GM21381 (cell line): ENCODE results near the gene GOLGA6L10.
"Not testable (repeated sequence)": the region's sequence is repeated elsewhere in the genome, so short reads cannot be mapped to it uniquely, and the experiment has no call there.

Experiments
- ATAC-seq: cut with Tn5 transposase; IDR thresholded peaks from one replicate; pipeline ENCODE4 v1.9.1; 2021; ENCODE audit warnings: mild to moderate bottlenecking, moderate library complexity; ENCODE audit not compliant: unreplicated experiment

GOLGA6L10 gene, protein sequence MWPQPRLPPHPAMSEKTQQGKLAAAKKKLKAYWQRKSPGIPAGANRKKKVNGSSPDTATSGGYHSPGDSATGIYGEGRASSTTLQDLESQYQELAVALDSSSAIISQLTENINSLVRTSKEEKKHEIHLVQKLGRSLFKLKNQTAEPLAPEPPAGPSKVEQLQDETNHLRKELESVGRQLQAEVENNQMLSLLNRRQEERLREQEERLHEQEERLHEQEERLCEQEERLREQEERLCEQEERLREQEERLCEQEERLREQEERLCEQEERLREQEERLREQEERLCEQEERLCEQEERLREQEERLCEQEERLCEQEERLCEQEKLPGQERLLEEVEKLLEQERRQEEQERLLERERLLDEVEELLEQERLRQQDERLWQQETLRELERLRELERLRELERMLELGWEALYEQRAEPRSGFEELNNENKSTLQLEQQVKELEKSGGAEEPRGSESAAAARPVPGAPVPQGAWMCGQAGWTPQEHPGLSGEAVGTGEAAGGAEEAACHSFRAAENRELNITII

GRCh38 chr15:82349375-82349774 lies at the start of gene GOLGA6L10:
TSS of gene GOLGA6L10 (minus strand) at chr15:82349475. CDS start at chr15:82349375, 100 bp downstream.
- not testable (repeated sequence) for ATAC-seq

- no peak for ATAC-seq
Measured at GRCh38 chr15:82398785-82399184, 49.5 kb upstream of the GOLGA6L10 start.

DNA sequence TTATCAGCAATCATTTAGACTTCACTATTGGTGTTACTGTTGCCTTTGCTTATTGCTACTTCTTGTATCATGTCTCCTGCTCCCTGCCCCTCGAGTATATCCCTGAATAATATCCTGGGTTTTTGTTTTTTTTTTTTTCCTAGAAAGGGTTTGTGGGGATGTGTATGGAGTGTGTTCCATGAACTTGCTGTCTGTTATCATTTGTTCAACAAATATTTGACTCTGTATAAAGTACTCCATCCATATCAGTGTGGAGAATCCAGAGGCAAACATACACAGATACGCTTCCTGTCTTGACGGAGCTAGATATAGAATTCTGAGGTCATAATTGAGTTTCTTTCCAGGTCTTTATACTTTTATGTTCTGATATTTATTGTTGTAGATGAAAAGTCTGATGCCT lies 48.5 kb upstream of the GOLGA6L10 start:
- ATAC-seq, result no peak

- ATAC-seq, result not testable (repeated sequence)
Measured at GRCh38 chr15:82395788-82396187, 46.5 kb upstream of the GOLGA6L10 start.

- ATAC-seq, result no peak
Measured at GRCh38 chr15:82393671-82394070, 44.4 kb upstream of the GOLGA6L10 start.

DNA sequence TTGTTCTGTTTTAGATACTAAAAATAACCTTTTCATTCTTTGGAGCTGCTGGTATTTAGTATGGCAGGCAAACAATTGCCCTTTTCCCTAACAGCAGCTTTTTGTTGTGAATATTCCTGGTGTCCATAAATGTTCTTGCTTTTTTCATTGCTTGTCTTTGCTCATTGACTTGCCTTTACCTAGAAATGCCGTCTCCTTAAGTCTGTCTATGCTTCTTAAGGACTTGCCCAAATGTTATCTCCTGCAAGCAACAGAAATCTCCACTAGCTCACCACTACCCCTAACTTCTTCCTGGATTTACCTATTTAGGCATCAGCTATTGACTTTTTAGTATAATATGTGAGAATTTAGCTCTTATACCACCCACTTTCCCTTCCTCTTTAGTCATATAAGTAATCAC lies 42.8 kb upstream of the GOLGA6L10 start:
- not testable (repeated sequence) for ATAC-seq

DNA sequence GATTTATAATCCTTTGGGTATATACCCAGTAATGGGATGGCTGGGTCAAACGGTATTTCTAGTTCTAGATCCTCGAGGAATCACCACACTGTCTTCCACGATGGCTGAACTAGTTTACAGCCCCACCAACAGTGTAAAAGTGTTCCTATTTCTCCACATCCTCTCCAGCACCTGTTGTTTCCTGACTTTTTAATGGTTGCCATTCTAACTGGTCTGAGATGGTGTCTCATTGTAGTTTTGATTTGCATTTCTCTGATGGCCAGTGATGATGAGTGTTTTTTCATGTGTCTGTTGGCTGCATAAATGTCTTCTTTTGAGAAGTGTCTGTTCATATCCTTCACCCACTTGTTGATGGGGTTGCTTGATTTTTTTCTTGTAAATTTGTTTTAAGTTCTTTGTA lies 40.9 kb upstream of the GOLGA6L10 start:
- not testable (repeated sequence) for ATAC-seq

DNA sequence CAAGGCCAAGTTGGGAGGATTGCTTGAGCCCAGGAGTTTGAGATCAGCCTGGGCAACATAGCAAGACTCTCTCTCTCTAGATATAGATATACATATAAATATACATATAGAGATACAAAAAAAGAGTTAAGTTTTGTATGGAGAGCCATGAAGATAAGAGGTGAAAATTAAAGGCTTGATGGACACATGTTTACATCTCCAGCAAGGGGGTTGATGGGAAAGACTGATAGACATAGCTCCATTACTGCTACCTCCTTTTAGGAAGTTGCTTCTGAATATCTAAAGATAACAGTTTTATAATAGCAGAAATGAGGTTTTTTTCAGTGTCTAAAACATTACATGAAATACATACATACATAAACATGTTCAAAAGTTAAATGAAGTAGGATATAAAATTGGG lies 37.9 kb upstream of the GOLGA6L10 start:
- not testable (repeated sequence) for ATAC-seq

DNA sequence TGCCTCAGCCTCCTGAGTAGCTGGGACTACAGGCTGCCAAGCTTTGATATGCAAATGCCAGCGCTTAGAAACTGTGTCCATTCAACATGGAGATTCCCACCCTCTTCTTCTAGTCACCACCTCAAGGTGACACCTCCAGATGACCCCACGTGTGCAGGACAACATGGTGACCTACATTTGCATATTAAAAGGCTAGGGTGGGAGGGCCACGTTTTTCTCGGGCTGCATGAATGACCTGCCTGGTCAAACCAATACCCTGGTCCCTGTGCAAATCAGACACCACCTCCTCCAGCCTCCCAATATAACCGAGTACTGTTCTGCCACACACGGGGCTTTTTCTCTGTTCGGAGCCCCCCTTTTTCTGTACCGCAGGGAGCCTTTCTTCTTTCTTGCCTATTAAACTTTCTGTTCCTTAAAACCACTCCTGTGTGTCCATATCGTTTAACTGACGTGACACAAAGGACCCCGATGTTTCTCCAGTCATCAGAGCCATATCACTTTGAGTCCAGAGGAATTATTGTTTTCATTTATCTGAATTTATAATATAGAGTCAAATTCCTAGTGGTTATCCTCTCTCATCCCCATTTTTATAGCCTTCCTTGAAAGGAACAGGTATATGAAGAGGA lies 32.2 kb upstream of the GOLGA6L10 start:
- not testable (repeated sequence) for ATAC-seq

- ATAC-seq, result not testable (repeated sequence)
Measured at GRCh38 chr15:82379552-82379951, 30.3 kb upstream of the GOLGA6L10 start.

DNA sequence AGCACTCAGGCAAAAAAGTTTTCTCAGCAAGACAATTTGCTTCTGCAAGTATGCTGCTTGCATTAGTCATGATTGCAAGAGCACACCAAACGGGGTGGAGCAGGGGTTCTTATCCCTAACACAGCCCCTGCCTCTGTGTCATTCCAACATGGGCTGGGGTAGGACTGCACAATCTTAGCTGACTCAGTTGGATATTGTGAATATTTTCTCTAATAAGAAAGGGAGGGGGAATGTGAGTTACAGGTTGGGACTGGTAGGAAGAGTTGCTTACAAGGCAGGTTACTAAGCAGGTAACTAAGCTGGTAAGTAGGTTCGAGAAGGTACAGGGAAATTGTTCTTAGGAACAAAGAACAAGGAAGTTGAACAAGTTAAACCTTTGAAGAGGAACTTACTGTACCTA lies 24.4 kb upstream of the GOLGA6L10 start:
- not testable (repeated sequence) for ATAC-seq

GRCh38 chr15:82371656-82372055 lies 22.4 kb upstream of the GOLGA6L10 start:
- ATAC-seq, result no peak

GRCh38 chr15:82367790-82368189 lies 18.5 kb upstream of the GOLGA6L10 start:
- ATAC-seq, result not testable (repeated sequence)

GRCh38 chr15:82365692-82366323 lies 16.5 kb upstream of the GOLGA6L10 start:
- ATAC-seq, result peak; percentile 98

GRCh38 chr15:82364548-82364947 lies 15.3 kb upstream of the GOLGA6L10 start:
- not testable (repeated sequence) for ATAC-seq

GRCh38 chr15:82362790-82363189 lies 13.5 kb upstream of the GOLGA6L10 start:
- not testable (repeated sequence) for ATAC-seq

DNA sequence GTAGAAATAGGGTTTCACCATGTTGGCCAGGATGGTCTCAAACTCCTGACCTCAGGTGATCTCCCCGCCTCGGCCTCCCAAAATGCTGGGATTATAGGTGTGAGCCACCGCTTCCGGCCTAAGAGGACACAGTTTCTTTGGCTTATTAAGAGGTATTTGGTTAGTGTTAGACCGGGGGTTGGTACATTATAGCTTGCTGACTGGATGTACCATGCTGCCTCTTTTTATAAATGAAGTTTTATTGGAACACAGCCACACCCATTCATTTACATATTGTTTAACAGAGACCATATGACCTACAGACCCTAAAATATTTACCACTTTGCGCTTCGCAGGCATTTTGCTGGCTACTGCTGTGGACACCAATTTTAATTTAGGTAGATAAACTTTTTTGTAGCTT lies 11.3 kb upstream of the GOLGA6L10 start:
- ATAC-seq, result not testable (repeated sequence)

- not testable (repeated sequence) for ATAC-seq
Measured at GRCh38 chr15:82355055-82355454, 5.8 kb upstream of the GOLGA6L10 start.

GRCh38 chr15:82354546-82354945 lies 5.3 kb upstream of the GOLGA6L10 start:
- ATAC-seq, result not testable (repeated sequence)

DNA sequence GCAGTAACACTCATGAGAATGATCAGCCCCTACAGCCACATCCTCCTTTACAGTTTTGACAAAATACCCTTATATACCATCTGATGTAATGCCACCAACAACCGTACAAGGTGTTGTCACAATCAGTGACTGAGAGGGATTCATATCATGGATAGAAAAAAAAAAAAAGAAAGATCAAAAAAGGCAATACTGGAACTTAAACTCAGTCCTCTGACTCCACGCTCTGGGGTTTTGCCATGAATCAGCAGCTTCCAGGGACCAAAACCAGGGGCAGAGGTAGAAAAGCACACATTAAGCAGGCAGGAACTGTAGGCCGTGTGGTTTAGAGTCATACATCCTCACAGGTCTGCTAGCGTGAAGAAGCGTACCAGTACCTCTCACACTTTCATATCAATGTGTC lies 1.6 kb downstream of the GOLGA6L10 start:
- not testable (repeated sequence) for ATAC-seq

- not testable (repeated sequence) for ATAC-seq
Measured at GRCh38 chr15:82345176-82345575, 4.1 kb downstream of the GOLGA6L10 start.
